Measurements from ENCODE around the gene SRSF1. TPM values are rescaled to one million over a fixed set of nuclear protein-coding genes. Genes with fewer than 3 reads are reported as not detected.

Gene SRSF1
- total RNA-seq, 1 experiment from 2014 or later = 512 TPM

DNA sequence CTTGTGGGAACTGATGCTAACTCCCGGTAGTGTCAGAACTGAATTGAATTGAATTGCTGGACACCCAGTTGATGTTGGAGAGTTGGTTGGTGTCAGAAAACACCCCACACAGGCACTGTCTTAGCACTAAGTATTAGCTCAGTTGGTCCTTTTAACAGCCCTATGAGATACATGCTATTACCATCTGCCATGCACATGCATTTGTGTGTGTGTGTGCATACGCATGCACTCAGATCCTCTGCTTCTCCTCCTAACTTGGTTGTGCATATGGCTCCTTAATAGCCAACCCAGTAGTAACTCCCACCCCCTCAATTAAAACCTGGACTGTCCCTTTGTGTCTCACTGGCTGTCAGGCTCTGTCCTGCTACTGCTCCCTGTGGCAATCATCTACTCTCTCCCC is 43.9 kb upstream of the SRSF1 start:
- H3K4me3 ChIP-seq (ENCODE audit: low read depth, low read length, poor library complexity, severe bottlenecking) = no peak overlapping the region
- intact Hi-C loops (cut with micrococcal nuclease; ENCODE audit: unreplicated experiment) = no loop called here
- no peaks in the 10 kb centered on the region for H3K36me3 ChIP-seq (ENCODE audit: insufficient read depth, low read length, poor library complexity, severe bottlenecking)
- H3K9me3 ChIP-seq (ENCODE audit: low read depth, low read length, poor library complexity, severe bottlenecking) = no peaks in the 10 kb centered on the region
- CTCF ChIA-PET = no interaction called here
- POLR2A ChIA-PET (ENCODE audit: low non-redundant PET) = no interaction called here
- H3K27me3 ChIP-seq (replicated peaks; ENCODE audit: insufficient read depth, low read depth, low read length, poor library complexity) = no peaks in the 10 kb centered on the region
- TF ChIP-seq EZH2 (IDR thresholded peaks at IDR 0.05; ENCODE audit: borderline replicate concordance, low read depth, low read length, poor library complexity, severe bottlenecking) (no peak), CTCF (conservative IDR thresholded peaks at IDR 0.05; ENCODE audit: low read depth, low read length) (no peak)
- BruUV-seq (replicated peaks) = no TSS peak
- DNase-seq (ENCODE audit: low spot score) = no peak
- no peak overlapping the region for H3K27ac ChIP-seq (ENCODE audit: low read depth, low read length, poor library complexity, severe bottlenecking)
- H3K4me1 ChIP-seq (ENCODE audit: insufficient read depth, low read length, poor library complexity, severe bottlenecking) = no peaks in the 10 kb centered on the region

- Histone ChIP-seq H3K36me3 (ENCODE audit: insufficient read depth, low read length, poor library complexity, severe bottlenecking) (no peaks in the 10 kb centered on the region), H3K27ac (ENCODE audit: low read depth, low read length, poor library complexity, severe bottlenecking) (no peak overlapping the region), H3K4me3 (ENCODE audit: low read depth, low read length, poor library complexity, severe bottlenecking) (no peak overlapping the region), H3K4me1 (ENCODE audit: insufficient read depth, low read length, poor library complexity, severe bottlenecking) (peaks cover 6% of the 10 kb centered on the region), H3K9me3 (ENCODE audit: low read depth, low read length, poor library complexity, severe bottlenecking) (no peaks in the 10 kb centered on the region), H3K27me3 (replicated peaks; ENCODE audit: insufficient read depth, low read depth, low read length, poor library complexity) (no peaks in the 10 kb centered on the region)
- no peak for DNase-seq (ENCODE audit: low spot score)
- no TSS peak for BruUV-seq (replicated peaks)
- intact Hi-C loops (cut with micrococcal nuclease; ENCODE audit: unreplicated experiment) = no loop called here
- TF ChIP-seq EZH2 (IDR thresholded peaks at IDR 0.05; ENCODE audit: borderline replicate concordance, low read depth, low read length, poor library complexity, severe bottlenecking) = no peak
- no peak for TF ChIP-seq CTCF (conservative IDR thresholded peaks at IDR 0.05; ENCODE audit: low read depth, low read length)
- ChIA-PET POLR2A (ENCODE audit: low non-redundant PET) (no interaction called here), CTCF (no interaction called here)
These were observed 42.5 kb upstream of the SRSF1 start for GRCh38 chr17:58049533-58049932.

- no peak for DNase-seq (ENCODE audit: low spot score)
- BruUV-seq (replicated peaks) = no TSS peak
- H3K4me1 ChIP-seq (ENCODE audit: insufficient read depth, low read length, poor library complexity, severe bottlenecking) = peaks cover 8% of the 10 kb centered on the region
- no peaks in the 10 kb centered on the region for H3K36me3 ChIP-seq (ENCODE audit: insufficient read depth, low read length, poor library complexity, severe bottlenecking)
- ChIA-PET CTCF (no interaction called here), POLR2A (ENCODE audit: low non-redundant PET) (no interaction called here)
- H3K4me3 ChIP-seq (ENCODE audit: low read depth, low read length, poor library complexity, severe bottlenecking) = no peak overlapping the region
- H3K27ac ChIP-seq (ENCODE audit: low read depth, low read length, poor library complexity, severe bottlenecking) = no peak overlapping the region
- TF ChIP-seq EZH2 (IDR thresholded peaks at IDR 0.05; ENCODE audit: borderline replicate concordance, low read depth, low read length, poor library complexity, severe bottlenecking) = no peak
- TF ChIP-seq CTCF (conservative IDR thresholded peaks at IDR 0.05; ENCODE audit: low read depth, low read length) = no peak
- no peaks in the 10 kb centered on the region for H3K9me3 ChIP-seq (ENCODE audit: low read depth, low read length, poor library complexity, severe bottlenecking)
- no peaks in the 10 kb centered on the region for H3K27me3 ChIP-seq (replicated peaks; ENCODE audit: insufficient read depth, low read depth, low read length, poor library complexity)
- intact Hi-C loops (cut with micrococcal nuclease; ENCODE audit: unreplicated experiment) = no loop called here
These were observed 40.5 kb upstream of the SRSF1 start for GRCh38 chr17:58047376-58048150.
